HT-29 (cell line): ENCODE results near the gene FEM1A. TPM values are rescaled to one million over a fixed set of nuclear protein-coding genes. Genes with fewer than 3 reads are reported as not detected.

ENCODE experiments used
- DNase-seq: peaks from one replicate; pipeline ENCODE4 v3.0.0-alpha.2; 2015; ENCODE audit warnings: low spot score
- small RNA-seq: library from RNA; depleted of rRNA; stranded (forward); fragments of <200 nt; gene quantifications from one replicate; pipeline ENCODE3, GENCODE V24; 2014
- total RNA-seq: library from RNA; depleted of rRNA; stranded (reverse); fragments of >200 nt; shearing (Covaris generic); gene quantifications from 2 replicates; pipeline ENCODE4 v1.2.3, GENCODE V29; 2014; rRNA removed

The FEM1A gene
- total RNA-seq, 1 experiment from 2014 or later, result 17.8 TPM

DNA sequence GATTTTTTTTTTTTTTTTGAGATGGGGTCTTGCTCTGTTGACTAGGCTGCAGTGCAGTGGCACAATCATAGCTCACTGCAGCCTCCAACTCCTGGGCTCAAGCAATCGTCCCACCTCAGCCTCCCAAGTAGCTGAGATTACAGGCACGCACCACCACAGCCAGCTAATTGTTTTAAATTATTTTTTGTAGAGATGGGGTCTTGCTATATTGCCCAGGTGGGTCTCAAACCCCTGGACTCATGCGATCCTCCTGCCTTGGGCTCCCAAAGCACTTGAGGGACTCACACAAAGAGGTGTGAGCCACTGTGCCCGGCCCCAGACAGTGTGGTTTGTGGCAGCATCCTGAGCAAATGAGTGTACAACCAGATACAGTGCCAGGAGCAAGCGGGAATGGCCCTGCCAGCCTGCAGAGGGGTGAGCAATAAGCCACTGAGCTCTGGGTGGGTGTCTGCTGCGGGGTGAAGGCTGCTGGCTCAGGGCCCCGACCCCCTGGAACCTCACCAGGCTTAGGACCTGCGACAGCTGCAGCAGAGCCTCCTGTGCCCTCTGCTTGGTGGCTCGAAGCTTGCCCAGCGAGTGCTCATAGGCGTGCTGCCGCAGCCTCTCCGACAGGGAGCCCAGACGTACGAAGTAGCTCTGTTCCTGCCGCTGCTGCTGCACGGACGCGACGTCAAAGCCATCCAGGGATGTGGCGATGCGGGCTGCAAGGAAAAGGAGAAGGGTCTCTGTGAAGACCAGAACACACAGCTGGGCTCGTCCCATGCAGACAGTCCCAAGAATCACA lies 55.8 kb downstream of the FEM1A start:
- DNase-seq, result no peak

DNA sequence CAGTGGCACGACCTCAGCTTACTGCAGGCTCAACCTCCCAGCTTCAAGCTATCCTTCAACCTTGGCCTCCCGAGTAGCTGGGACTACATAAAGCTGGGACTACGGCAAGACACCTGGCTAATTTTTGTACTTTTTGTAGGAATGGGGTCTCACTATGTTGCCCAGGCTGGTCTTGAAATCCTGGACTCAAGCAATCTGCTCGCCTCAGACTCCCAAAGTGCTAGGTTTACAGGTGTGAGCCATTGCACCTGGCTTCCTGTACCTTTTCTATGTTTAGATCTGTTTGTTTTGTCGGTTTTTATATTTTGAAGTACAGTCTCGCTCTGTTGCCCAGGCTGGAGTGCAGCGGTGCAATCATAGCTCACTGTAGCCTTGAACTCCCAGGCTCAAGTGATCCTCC lies 57.5 kb downstream of the FEM1A start:
- no peak for DNase-seq

Small RNAs within 50 kb of the gene (small RNA-seq; reads per million reads assigned to genes)
- not detected for gene MIR7-3

Other genes starting within 250 kb of the FEM1A start
- 0.70 and 0.84 TPM in 2 replicates for gene SEMA6B, start 232.1 kb upstream of the FEM1A start, total RNA-seq
- gene TNFAIP8L1, start 152.2 kb upstream of the FEM1A start, total RNA-seq, result 6.3 TPM in 2 replicates
- 139 and 152 TPM in 2 replicates for gene MYDGF, start 121.4 kb upstream of the FEM1A start, total RNA-seq
- gene DPP9, start 67.9 kb upstream of the FEM1A start, total RNA-seq, result 72.8 and 74.3 TPM in 2 replicates
- 3.9 and 4.0 TPM in 2 replicates for gene TICAM1, start 40.0 kb downstream of the FEM1A start, total RNA-seq
- gene PLIN3, start 75.9 kb downstream of the FEM1A start, total RNA-seq, result 69.6 and 70.9 TPM in 2 replicates
- not detected in 2 replicates for gene ARRDC5, start 111.2 kb downstream of the FEM1A start, total RNA-seq
- 93.3 and 95.9 TPM in 2 replicates for gene UHRF1, start 117.8 kb downstream of the FEM1A start, total RNA-seq
- 7.2 and 7.8 TPM in 2 replicates for gene KDM4B, start 177.4 kb downstream of the FEM1A start, total RNA-seq